Thyroid gland (tissue), 4 donors: Measurements from ENCODE around the gene SPOCK1.

Experiments used
- CTCF ChIP-seq, 6 experiments: fragments of 200-600 bp in 3 of 6; fragments of 450-650 bp in 3 of 6; sonication (generic) in 3 of 6; IDR thresholded peaks; one replicate each; pipeline ENCODE4 v1.5.1; 2016 to 2019; ENCODE audit warnings: antibody characterized with exemption in 6 of 6, mild to moderate bottlenecking in 2 of 6, inconsistent platforms in 1 of 6, moderate library complexity in 1 of 6
- POLR2A ChIP-seq, 2 donors: fragments of 450-650 bp; IDR thresholded peaks; one replicate each; pipeline ENCODE4 v1.6.1; 2017; ENCODE audit warnings: antibody characterized with exemption in 2 of 2, mild to moderate bottlenecking in 2 of 2, moderate library complexity in 1 of 2

- TF ChIP-seq CTCF (IDR thresholded peaks at IDR 0.05), result no peak
- TF ChIP-seq POLR2A (IDR thresholded peaks at IDR 0.05), result no peak
Observed at GRCh38 chr5:137437774-137438173, 61.4 kb downstream of the SPOCK1 start.
